Suprapubic skin (tissue), 4 donors: ENCODE data around the gene TEX48. TPM values are rescaled to one million over a fixed set of nuclear protein-coding genes. Genes with fewer than 3 reads are reported as not detected.

Source experiments
- DNase-seq, 2 donors: peaks; one replicate each; pipeline ENCODE4 v3.0.0-alpha.2; 2019; ENCODE audit warnings: low spot score in 2 of 2
- H3K27ac ChIP-seq: fragments of 200-600 bp; sonication (generic); one replicate; pipeline ENCODE4 v1.5.1; 2019
- H3K27me3 ChIP-seq: fragments of 200-600 bp; sonication (generic); one replicate; pipeline ENCODE4 v1.5.1; 2019
- H3K36me3 ChIP-seq: fragments of 200-600 bp; sonication (generic); one replicate; pipeline ENCODE4 v1.5.1; 2019
- H3K4me1 ChIP-seq: fragments of 200-600 bp; sonication (generic); one replicate; pipeline ENCODE4 v1.5.1; 2019
- H3K4me3 ChIP-seq: fragments of 200-600 bp; sonication (generic); one replicate; pipeline ENCODE4 v1.5.1; 2019; ENCODE audit warnings: mild to moderate bottlenecking
- H3K9me3 ChIP-seq: fragments of 200-600 bp; sonication (generic); one replicate; pipeline ENCODE4 v1.5.1; 2019
- CTCF ChIP-seq, 2 donors: fragments of 200-600 bp in 1 of 2; fragments of 450-650 bp in 1 of 2; sonication (generic) in 1 of 2; IDR thresholded peaks; one replicate each; pipeline ENCODE4 v1.5.1; 2016 to 2019; ENCODE audit warnings: antibody characterized with exemption in 2 of 2, mild to moderate bottlenecking in 1 of 2, moderate library complexity in 1 of 2
- EP300 ChIP-seq: sonication (generic); formaldehyde crosslinking; IDR thresholded peaks from one replicate; pipeline ENCODE4 v1.6.1; 2017; ENCODE audit warnings: antibody characterized with exemption
- POLR2A ChIP-seq, 2 donors: fragments of 450-650 bp; IDR thresholded peaks; one replicate each; pipeline ENCODE4 v1.6.1; 2017; ENCODE audit warnings: antibody characterized with exemption in 2 of 2, mild to moderate bottlenecking in 2 of 2, moderate library complexity in 2 of 2
- POLR2AphosphoS5 ChIP-seq, 3 donors: sonication (generic); formaldehyde crosslinking; IDR thresholded peaks; one replicate each; pipeline ENCODE4 v1.6.1; 2017; ENCODE audit warnings: antibody characterized with exemption in 3 of 3
- WGBS: methylation state at CpG from one replicate; pipeline ENCODE4 v1.1.5; 2018; 5-methylcytosine and 5-hydroxymethylcytosine counted together
- total RNA-seq, 4 donors: library from RNA; depleted of rRNA; stranded (reverse); fragments of >200 nt; gene quantifications; one replicate each; pipeline ENCODE4 v1.1.0, GENCODE V29; 2016

Gene TEX48
- total RNA-seq, 4 donors from 2014 or later = not detected

DNA sequence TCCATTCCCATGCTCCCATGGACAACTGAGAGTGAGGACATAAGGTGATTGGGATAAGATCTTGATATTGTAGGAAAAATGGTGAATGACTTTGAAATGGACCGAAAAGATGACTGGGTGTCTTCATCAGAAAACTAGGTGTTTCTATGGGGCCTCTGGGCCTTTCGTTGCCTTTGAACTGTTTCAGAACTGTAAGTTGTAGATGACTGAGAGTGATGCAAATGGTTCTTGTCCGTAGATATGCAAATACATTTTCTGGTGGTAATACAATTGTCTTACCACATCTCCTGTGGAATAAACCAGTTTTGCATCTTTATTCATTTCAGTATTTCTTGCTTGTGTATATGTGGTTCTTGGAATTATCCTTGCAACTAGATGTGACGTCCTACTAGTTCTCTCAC, 16.0 kb upstream of the TEX48 start:
- DNase-seq = no peak
- Histone ChIP-seq H3K4me3 (no peak overlapping the region), H3K36me3 (no peaks in the 10 kb centered on the region), H3K4me1 (no peaks in the 10 kb centered on the region), H3K27ac (no peak overlapping the region), H3K27me3 (no peaks in the 10 kb centered on the region), H3K9me3 (no peaks in the 10 kb centered on the region)
- TF ChIP-seq CTCF (IDR thresholded peaks at IDR 0.05) (no peak), POLR2AphosphoS5 (IDR thresholded peaks at IDR 0.05) (no peak), POLR2A (IDR thresholded peaks at IDR 0.05) (no peak), EP300 (no peak)
- 95% methylated on average over 4 of the region's 4 CpGs for WGBS

- WGBS = 71% methylated on average over 7 of the region's 7 CpGs
- Histone ChIP-seq H3K27me3 (no peaks in the 10 kb centered on the region), H3K27ac (no peak overlapping the region), H3K4me3 (no peak overlapping the region), H3K4me1 (no peaks in the 10 kb centered on the region), H3K36me3 (no peaks in the 10 kb centered on the region), H3K9me3 (no peaks in the 10 kb centered on the region)
- no peak for TF ChIP-seq POLR2AphosphoS5 (IDR thresholded peaks at IDR 0.05)
- no peak for TF ChIP-seq CTCF (IDR thresholded peaks at IDR 0.05)
- TF ChIP-seq EP300 = no peak
- no peak for TF ChIP-seq POLR2A (IDR thresholded peaks at IDR 0.05)
- DNase-seq = no peak
Measured at GRCh38 chr9:114696814-114697544, 15.0 kb upstream of the TEX48 start.

- WGBS = 86% methylated on average over 2 of the region's 2 CpGs
- Histone ChIP-seq H3K4me3 (no peak overlapping the region), H3K27ac (no peak overlapping the region), H3K27me3 (no peaks in the 10 kb centered on the region), H3K9me3 (no peaks in the 10 kb centered on the region), H3K36me3 (no peaks in the 10 kb centered on the region), H3K4me1 (no peaks in the 10 kb centered on the region)
- TF ChIP-seq EP300 = no peak
- TF ChIP-seq CTCF (IDR thresholded peaks at IDR 0.05) = no peak
- no peak for TF ChIP-seq POLR2AphosphoS5 (IDR thresholded peaks at IDR 0.05)
- no peak for TF ChIP-seq POLR2A (IDR thresholded peaks at IDR 0.05)
- DNase-seq = no peak
Measured at GRCh38 chr9:114695948-114696347, 14.0 kb upstream of the TEX48 start.

GRCh38 chr9:114694719-114695269, 12.8 kb upstream of the TEX48 start:
- DNase-seq = no peak
- WGBS = 93% methylated on average over 6 of the region's 6 CpGs

More at GRCh38 chr9:114694719-114695269, 12.8 kb upstream of the TEX48 start:
- no peak for TF ChIP-seq EP300
- no peak for TF ChIP-seq POLR2AphosphoS5 (IDR thresholded peaks at IDR 0.05)
- no peak for TF ChIP-seq POLR2A (IDR thresholded peaks at IDR 0.05)
- TF ChIP-seq CTCF (IDR thresholded peaks at IDR 0.05) = no peak
- Histone ChIP-seq H3K36me3 (no peaks in the 10 kb centered on the region), H3K27me3 (no peaks in the 10 kb centered on the region), H3K4me1 (no peaks in the 10 kb centered on the region), H3K9me3 (no peaks in the 10 kb centered on the region), H3K4me3 (no peak overlapping the region), H3K27ac (no peak overlapping the region)
